Measurements from ENCODE around the gene KIF5C.

DNA sequence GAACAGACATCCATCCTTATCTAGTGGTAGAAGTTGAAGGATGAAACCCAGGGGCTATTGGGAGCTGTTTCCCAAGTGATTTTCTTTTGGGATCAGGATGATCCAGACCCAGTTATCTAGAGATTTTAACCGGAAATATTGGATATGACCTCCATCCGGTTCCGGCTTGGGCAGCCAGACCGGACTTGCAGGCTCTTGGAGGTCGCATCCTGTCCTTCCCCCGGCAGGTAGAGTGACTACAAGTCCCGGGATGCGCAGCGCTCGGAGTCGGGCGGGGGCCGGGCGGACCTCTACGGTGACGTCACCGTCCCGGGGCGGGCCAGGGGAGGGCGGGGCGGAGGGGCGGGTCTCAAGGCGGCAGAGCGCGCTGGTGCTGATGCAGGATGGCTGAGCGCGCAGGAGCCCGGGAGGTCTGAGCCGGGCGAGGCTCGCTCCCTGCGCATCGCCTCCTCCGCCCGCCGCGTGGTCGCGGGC is at the start of gene KIF5C:
- TF ChIP-seq, protein P1, sequence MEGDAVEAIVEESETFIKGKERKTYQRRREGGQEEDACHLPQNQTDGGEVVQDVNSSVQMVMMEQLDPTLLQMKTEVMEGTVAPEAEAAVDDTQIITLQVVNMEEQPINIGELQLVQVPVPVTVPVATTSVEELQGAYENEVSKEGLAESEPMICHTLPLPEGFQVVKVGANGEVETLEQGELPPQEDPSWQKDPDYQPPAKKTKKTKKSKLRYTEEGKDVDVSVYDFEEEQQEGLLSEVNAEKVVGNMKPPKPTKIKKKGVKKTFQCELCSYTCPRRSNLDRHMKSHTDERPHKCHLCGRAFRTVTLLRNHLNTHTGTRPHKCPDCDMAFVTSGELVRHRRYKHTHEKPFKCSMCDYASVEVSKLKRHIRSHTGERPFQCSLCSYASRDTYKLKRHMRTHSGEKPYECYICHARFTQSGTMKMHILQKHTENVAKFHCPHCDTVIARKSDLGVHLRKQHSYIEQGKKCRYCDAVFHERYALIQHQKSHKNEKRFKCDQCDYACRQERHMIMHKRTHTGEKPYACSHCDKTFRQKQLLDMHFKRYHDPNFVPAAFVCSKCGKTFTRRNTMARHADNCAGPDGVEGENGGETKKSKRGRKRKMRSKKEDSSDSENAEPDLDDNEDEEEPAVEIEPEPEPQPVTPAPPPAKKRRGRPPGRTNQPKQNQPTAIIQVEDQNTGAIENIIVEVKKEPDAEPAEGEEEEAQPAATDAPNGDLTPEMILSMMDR (IDR thresholded peaks at IDR 0.05) = no peak
- no peak for TF ChIP-seq EZH2phosphoT487 (IDR thresholded peaks at IDR 0.05)
